A172 (cell line): Measurements from ENCODE around the gene YWHAH. TPM values are rescaled to one million over a fixed set of nuclear protein-coding genes. Genes with fewer than 3 reads are reported as not detected.
"Not testable (repeated sequence)": the region's sequence is repeated elsewhere in the genome, so short reads cannot be mapped to it uniquely, and the experiment has no call there.

ENCODE experiments used
- DNase-seq: peaks from one replicate; pipeline ENCODE4 v3.0.0-alpha.2; 2015; ENCODE audit warnings: low spot score
- total RNA-seq: library from RNA; depleted of rRNA; stranded (reverse); fragments of >200 nt; shearing (Covaris generic); gene quantifications from 2 replicates; pipeline ENCODE4 v1.2.3, GENCODE V29; 2014; rRNA removed

Gene YWHAH
- total RNA-seq, 1 experiment from 2014 or later, result 176 TPM

- DNase-seq, result not testable (repeated sequence)
Observed at GRCh38 chr22:31981976-31982375, 37.6 kb downstream of the YWHAH start.

- DNase-seq, result no peak
Observed at GRCh38 chr22:31983911-31984656, 39.7 kb downstream of the YWHAH start.

GRCh38 chr22:31987218-31987617, 42.9 kb downstream of the YWHAH start:
- DNase-seq, result no peak

- no peak for DNase-seq
Observed at GRCh38 chr22:31991102-31991839, 46.9 kb downstream of the YWHAH start.

GRCh38 chr22:31995046-31995445, 50.7 kb downstream of the YWHAH start:
- no peak for DNase-seq

GRCh38 chr22:31995807-31996206, 51.5 kb downstream of the YWHAH start:
- no peak for DNase-seq

- no peak for DNase-seq
Observed at GRCh38 chr22:31998784-31999385, 54.5 kb downstream of the YWHAH start.

GRCh38 chr22:32000181-32000580, 55.8 kb downstream of the YWHAH start:
- no peak for DNase-seq

GRCh38 chr22:32005453-32005852, 61.1 kb downstream of the YWHAH start:
- DNase-seq, result peak; percentile 76

Other genes with a start within 250 kb of the YWHAH start
- gene PRR14L, start 194.4 kb upstream of the YWHAH start, total RNA-seq, result 6.0 and 6.5 TPM in 2 replicates
- 1.9 and 5.8 TPM in 2 replicates for gene DEPDC5, start 190.5 kb upstream of the YWHAH start, total RNA-seq
- not detected in 2 replicates for gene SLC5A1, start 98.7 kb downstream of the YWHAH start, total RNA-seq
- not detected in 2 replicates for gene C22orf42, start 214.8 kb downstream of the YWHAH start, total RNA-seq